A673 (cell line): ENCODE results near the gene METTL16.

Experiments
- CTCF ChIP-seq: fragments of 300-800, 200-600 bp; sonication (generic); conservative IDR thresholded peaks from 2 replicates; pipeline ENCODE4 v1.5.1; 2017; ENCODE audit warnings: low read depth, mild to moderate bottlenecking, antibody characterized with exemption, low read length, moderate library complexity, mixed read lengths
- EZH2 ChIP-seq: fragments of 200-600 bp; sonication (generic); IDR thresholded peaks from 2 replicates; pipeline ENCODE4 v1.6.1; 2017; ENCODE audit warnings: borderline replicate concordance, low read depth, mild to moderate bottlenecking, mixed read lengths, antibody characterized with exemption, low read length; ENCODE audit not compliant: poor library complexity, severe bottlenecking

DNA sequence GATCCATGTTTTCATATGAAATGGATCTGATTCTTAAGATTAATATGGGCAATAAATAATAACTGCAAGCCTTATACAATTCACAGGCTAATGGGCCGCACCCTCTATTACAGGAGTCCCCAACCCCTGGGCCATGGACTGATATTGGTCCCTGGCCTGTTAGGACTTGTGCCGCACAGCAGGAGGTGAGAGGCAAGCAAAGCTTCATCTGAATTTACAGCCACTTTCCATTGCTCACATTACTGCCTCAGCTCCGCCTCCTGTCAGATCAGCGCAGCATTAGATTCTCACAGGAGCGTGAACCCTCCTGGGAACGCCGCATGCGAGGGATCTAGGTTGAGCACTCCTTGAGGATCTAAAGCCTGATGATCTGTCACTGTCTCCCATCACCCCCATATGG lies 26.8 kb downstream of the METTL16 start:
- no peak for TF ChIP-seq CTCF
- no peak for TF ChIP-seq EZH2
